A549 (cell line): Measurements from ENCODE around the gene APOC3. TPM values are rescaled to one million over a fixed set of nuclear protein-coding genes. Genes with fewer than 3 reads are reported as not detected.

Source experiments
- ATAC-seq, 2 experiments: fragments of 200-7000 bp in 1 of 2; fragments of >200 bp in 1 of 2; cut with Nextera tagmentation in 1 of 2; cut with Tn5 transposase in 1 of 2; 3 replicates each; pipeline versions ENCODE4 v1.8.0 to v1.9.1; 2018 to 2020; ENCODE audit warnings: mild to moderate bottlenecking in 1 of 2, moderate library complexity in 1 of 2
- CTCF ChIA-PET: fragments of 300-600 bp; sonication (Branson Sonifier 250); formaldehyde crosslinking; extraction: SDS; loops from one replicate; lab custom pipeline; 2021; ENCODE audit warnings: antibody characterized with exemption, inconsistent platforms; lab: Yijun Ruan, JAX
- POLR2A ChIA-PET: fragments of 350-600 bp; formaldehyde crosslinking; extraction: SDS; loops from one replicate; lab custom pipeline; 2021; ENCODE audit warnings: antibody characterized with exemption, inconsistent platforms; lab: Yijun Ruan, JAX
- DNase-seq, 2 experiments: peaks; one replicate each; pipeline versions ENCODE4 v3.0.0 to v3.0.0-alpha.2; 2011 to 2016; ENCODE audit warnings: low read depth in 1 of 2, low spot score in 1 of 2
- FAIRE-seq: peaks from 2 replicates; lab custom pipeline; 2011; peaks lifted over from hg19 to GRCh38; lab: Jason Lieb, UNC
- H3K27ac ChIP-seq, 2 experiments: fragments of >200 bp; sonication (Bioruptor Twin); formaldehyde crosslinking; 3 replicates each; pipeline ENCODE4 v1.5.1; 2016 to 2017
- H3K4me1 ChIP-seq: fragments of >200 bp; sonication (Bioruptor Twin); formaldehyde crosslinking; 3 replicates; pipeline ENCODE4 v1.6.1; 2016
- H3K4me2 ChIP-seq: fragments of >200 bp; sonication (Bioruptor Twin); formaldehyde crosslinking; 3 replicates; pipeline ENCODE4 v1.6.1; 2016
- H3K4me3 ChIP-seq: fragments of >200 bp; sonication (Bioruptor Twin); formaldehyde crosslinking; 3 replicates; pipeline ENCODE4 v1.5.1; 2016
- H3K9me3 ChIP-seq: fragments of >200 bp; sonication (Bioruptor Twin); formaldehyde crosslinking; 3 replicates; pipeline ENCODE4 v1.6.1; 2016
- ATOH8 ChIP-seq: fragments of 250-450 bp; sonication (Bioruptor Pico); IDR thresholded peaks from 2 replicates; pipeline ENCODE4 v1.5.0; 2020; ENCODE audit warnings: low read depth, mild to moderate bottlenecking, moderate library complexity
- EHF ChIP-seq: fragments of 250-450 bp; sonication (Bioruptor Pico); IDR thresholded peaks from 2 replicates; pipeline ENCODE4 v1.5.0; 2020; ENCODE audit warnings: mild to moderate bottlenecking
- EHMT2 ChIP-seq: fragments of 200-600 bp; sonication (generic); IDR thresholded peaks from 2 replicates; pipeline ENCODE4 v1.6.1; 2016; ENCODE audit warnings: antibody characterized with exemption, low read depth, mild to moderate bottlenecking, moderate library complexity
- EP300 ChIP-seq, 2 experiments: fragments of >200 bp; sonication (Bioruptor Twin); formaldehyde crosslinking; IDR thresholded peaks; 2 replicates in 1 of 2; 3 replicates in 1 of 2; pipeline ENCODE4 v1.6.1; 2016 to 2017
- FOXS1 ChIP-seq: fragments of 250-450 bp; sonication (Bioruptor Pico); IDR thresholded peaks from 2 replicates; pipeline ENCODE4 v1.5.0; 2020; ENCODE audit warnings: mild to moderate bottlenecking, moderate library complexity
- HOXB5 ChIP-seq: fragments of 250-450 bp; sonication (Bioruptor Pico); IDR thresholded peaks from 2 replicates; pipeline ENCODE4 v1.5.0; 2020; ENCODE audit warnings: mild to moderate bottlenecking, moderate library complexity
- JUN ChIP-seq, 2 experiments: fragments of >200 bp; sonication (Bioruptor Twin); formaldehyde crosslinking; IDR thresholded peaks; 2 replicates in 1 of 2; 3 replicates in 1 of 2; pipeline ENCODE4 v1.6.1; 2016 to 2017
- JUNB ChIP-seq: fragments of >200 bp; sonication (Bioruptor Twin); formaldehyde crosslinking; IDR thresholded peaks from 2 replicates; pipeline ENCODE4 v1.6.1; 2016
- MAFK ChIP-seq: fragments of 450-650 bp; IDR thresholded peaks from 2 replicates; pipeline ENCODE4 v1.6.1; 2014; ENCODE audit not compliant: partially characterized antibody
- MAX ChIP-seq: IDR thresholded peaks from 2 replicates; pipeline ENCODE4 v1.6.1; 2012
- NFE2L2 ChIP-seq: fragments of 150-350 bp; conservative IDR thresholded peaks from 2 replicates; pipeline ENCODE4 v1.6.1; 2014; ENCODE audit warnings: low read length
- PHF8 ChIP-seq: fragments of 200-600 bp; sonication (generic); IDR thresholded peaks from 2 replicates; pipeline ENCODE4 v1.6.1; 2016; ENCODE audit warnings: low read depth, mild to moderate bottlenecking, antibody characterized with exemption, moderate library complexity, borderline replicate concordance
- RAD21 ChIP-seq, 2 experiments: fragments of >200 bp in 1 of 2; sonication (Bioruptor Twin) in 1 of 2; formaldehyde crosslinking in 1 of 2; IDR thresholded peaks in 1 of 2; conservative IDR thresholded peaks in 1 of 2; 2 replicates in 1 of 2; 3 replicates in 1 of 2; pipeline ENCODE4 v1.6.1; 2012 to 2018; ENCODE audit warnings: inconsistent platforms in 1 of 2
- RCOR1 ChIP-seq: fragments of 150-350 bp; IDR thresholded peaks from 2 replicates; pipeline ENCODE4 v1.6.1; 2014; ENCODE audit warnings: antibody characterized with exemption, low read length, low read depth
- REST ChIP-seq: fragments of 200-600 bp; sonication (generic); IDR thresholded peaks from 2 replicates; pipeline ENCODE4 v1.6.1; 2016; ENCODE audit warnings: antibody characterized with exemption, mild to moderate bottlenecking, moderate library complexity
- SMC3 ChIP-seq: fragments of >200 bp; sonication (Bioruptor Twin); formaldehyde crosslinking; IDR thresholded peaks from 3 replicates; pipeline ENCODE4 v1.6.1; 2018; ENCODE audit warnings: inconsistent platforms
- TP53 ChIP-seq: fragments of 250-450 bp; sonication (Bioruptor Pico); IDR thresholded peaks from 2 replicates; pipeline ENCODE4 v1.5.0; 2021; ENCODE audit warnings: mild to moderate bottlenecking, moderate library complexity
- ZNF302 ChIP-seq: fragments of 250-450 bp; sonication (Bioruptor Pico); IDR thresholded peaks from 2 replicates; pipeline ENCODE4 v1.9.0; 2021; ENCODE audit warnings: inconsistent platforms, mild to moderate bottlenecking, moderate library complexity
- WGBS: methylation state at CpG from one replicate; pipeline ENCODE4 v1.1.6; 2017; ENCODE audit errors: missing lambda C conversion rate; 5-methylcytosine and 5-hydroxymethylcytosine counted together
- polyA plus RNA-seq, 4 experiments: library from polyadenylated mRNA; depleted of rRNA in 3 of 4; stranded (reverse); fragments of >200 nt; fragmentation: RNase III in 1 of 4; extraction: RNeasy Plus Mini Kit Qiagen cat#74134 plus additional on column Dnase treatment in 1 of 4; gene quantifications; 2 replicates in 3 of 4; 3 replicates in 1 of 4; pipeline ENCODE4 v1.2.3, GENCODE V29; 2011 to 2017

Gene APOC3
- polyA plus RNA-seq, 2 of the 4 experiments (the other 2 are of a cell fraction), result not detected

GRCh38 chr11:116813170-116813569 lies 16.5 kb upstream of the APOC3 start:
- no peak overlapping the region for H3K4me3 ChIP-seq
- ChIA-PET POLR2A (no interaction called here), CTCF (interaction anchor here (0.8 to 1.5 kb wide), 5 partner anchors 11 to 67 kb away, joined by 3 to 4 read pairs (median 3); partner anchors contain the start of genes APOA1 and APOA5)
- no peak for ATAC-seq
- WGBS, result 86% methylated on average over 1 of the region's 1 CpG
- peaks cover 7% of the 10 kb centered on the region; the same call in 1 of the 3 replicates for H3K4me1 ChIP-seq
- no peak overlapping the region for H3K27ac ChIP-seq
- no peaks in the 10 kb centered on the region for H3K9me3 ChIP-seq
- no peak for DNase-seq
- H3K4me2 ChIP-seq, result no peak overlapping the region
- TF ChIP-seq RAD21 (conservative IDR thresholded peaks at IDR 0.05 in 1 of 2, IDR thresholded peaks at IDR 0.05 in 1 of 2) (no peak), ATOH8 (CRISPR knock-in tag) (no peak), ZNF302 (CRISPR knock-in tag) (no peak)
- no peak for FAIRE-seq

GRCh38 chr11:116813781-116814471 lies 15.8 kb upstream of the APOC3 start:
- no peak for FAIRE-seq
- CTCF ChIA-PET, result interaction anchor here (0.8 kb wide), 1 partner anchor 66 kb away, joined by 3 read pairs; no protein-coding TSS in a partner anchor
- DNase-seq, result no peak
- no peak for TF ChIP-seq ZNF302 (CRISPR knock-in tag)
- TF ChIP-seq, all 56 proteins: peak for 0
- H3K4me2 ChIP-seq, result no peak overlapping the region
- WGBS, result 62% methylated on average over 4 of the region's 5 CpGs
- 0 out of 3 replicates have a peak, but pooled peaks cover 3% of the 10 kb centered on the region for H3K4me1 ChIP-seq
- no peak for ATAC-seq
- no peaks in the 10 kb centered on the region for H3K9me3 ChIP-seq
- H3K4me3 ChIP-seq, result no peak overlapping the region
- POLR2A ChIA-PET, result no interaction called here
- H3K27ac ChIP-seq, result no peak overlapping the region

- Histone ChIP-seq H3K27ac (no peak overlapping the region), H3K4me1 (no peaks in the 10 kb centered on the region), H3K9me3 (no peaks in the 10 kb centered on the region), H3K4me3 (no peak overlapping the region), H3K4me2 (no peak overlapping the region)
- ChIA-PET POLR2A (no interaction called here), CTCF (no interaction called here)
- TF ChIP-seq JUN (IDR thresholded peaks at IDR 0.05), result no peak
- no peak for TF ChIP-seq RAD21 (conservative IDR thresholded peaks at IDR 0.05 in 1 of 2, IDR thresholded peaks at IDR 0.05 in 1 of 2)
- TF ChIP-seq MAX, result no peak
- no peak for TF ChIP-seq RCOR1
- TF ChIP-seq SMC3, result no peak
- TF ChIP-seq REST, result no peak
- TF ChIP-seq MAFK, result no peak
- no peak for TF ChIP-seq EHF
- TF ChIP-seq EHMT2, result no peak
- no peak for TF ChIP-seq JUNB
- TF ChIP-seq FOXS1 (CRISPR knock-in tag), result no peak
- TF ChIP-seq EP300 (IDR thresholded peaks at IDR 0.05), result no peak
- TF ChIP-seq PHF8, result no peak
- no peak for TF ChIP-seq ATOH8 (CRISPR knock-in tag)
- TF ChIP-seq TP53 (CRISPR knock-in tag), result no peak
- no peak for TF ChIP-seq HOXB5 (CRISPR knock-in tag)
- no peak for TF ChIP-seq NFE2L2
- FAIRE-seq, result no peak
- 78% methylated on average over 6 of the region's 6 CpGs for WGBS
- no peak for ATAC-seq
- no peak for DNase-seq
Observed at GRCh38 chr11:116814502-116814901, 15.2 kb upstream of the APOC3 start.
